GM12878 (cell line): ENCODE data around the gene PDE11A. TPM values are rescaled to one million over a fixed set of nuclear protein-coding genes. Genes with fewer than 3 reads are reported as not detected.

Source experiments
- ATAC-seq: fragments of 200-7000 bp; cut with Tn5 transposase; 3 replicates; pipeline ENCODE4 v1.9.1; 2020; ENCODE audit warnings: mild to moderate bottlenecking, moderate library complexity
- BruUV-seq: library from RNA; stranded (reverse); fragments of 400-500 nt; replicated peaks from 2 replicates; lab custom pipeline; 2021; lab: Mats Ljungman, UMichigan
- CTCF ChIA-PET: fragments of 300-600 bp; sonication (Branson Sonifier 250); formaldehyde crosslinking; extraction: SDS; loops from one replicate; lab custom pipeline; 2021; ENCODE audit warnings: inconsistent platforms; lab: Yijun Ruan, JAX
- POLR2A ChIA-PET: fragments of 350-600 bp; formaldehyde crosslinking; extraction: SDS; loops from one replicate; lab custom pipeline; 2021; ENCODE audit warnings: inconsistent platforms; lab: Charles Lee
- RAD21 ChIA-PET: fragments of 300-600 bp; sonication (Branson Sonifier 250); formaldehyde crosslinking; loops from one replicate; lab custom pipeline; 2023; ENCODE audit warnings: antibody characterized with exemption; ENCODE audit not compliant: unreplicated experiment; lab: Charles Lee
- SMC1A ChIA-PET: fragments of 300-600 bp; sonication (Branson Sonifier 250); formaldehyde crosslinking; loops from one replicate; lab custom pipeline; 2023; ENCODE audit not compliant: unreplicated experiment, uncharacterized antibody; lab: Charles Lee
- DNase-seq: peaks from one replicate; pipeline ENCODE4 v3.0.0-alpha.2; 2011; ENCODE audit warnings: low read depth, low spot score
- FAIRE-seq: peaks from 3 replicates; lab custom pipeline; 2011; peaks lifted over from hg19 to GRCh38; lab: Jason Lieb, UNC
- H2AFZ ChIP-seq: 2 replicates; pipeline ENCODE4 v1.6.0; 2011; ENCODE audit warnings: low read depth, low read length, control low read depth; ENCODE audit not compliant: control insufficient read depth
- H3K27ac ChIP-seq: 2 replicates; pipeline ENCODE4 v1.5.1; 2011; ENCODE audit warnings: control low read depth; ENCODE audit not compliant: control insufficient read depth, insufficient read depth
- H3K27me3 ChIP-seq, 2 experiments: replicated peaks in 1 of 2; 2 replicates each; pipeline versions ENCODE4 v1.6.0 to v1.6.1; 2011; ENCODE audit warnings: low read length in 1 of 2; ENCODE audit not compliant: control insufficient read depth in 2 of 2, insufficient read depth in 2 of 2
- H3K36me3 ChIP-seq, 2 experiments: 2 replicates each; pipeline ENCODE4 v1.5.1; 2011; ENCODE audit warnings: low read length in 1 of 2; ENCODE audit not compliant: control insufficient read depth in 2 of 2, insufficient read depth in 2 of 2
- H3K4me1 ChIP-seq: 2 replicates; pipeline ENCODE4 v1.6.1; 2011; ENCODE audit warnings: mild to moderate bottlenecking, low read length, moderate library complexity, mixed read lengths; ENCODE audit not compliant: control insufficient read depth, insufficient read depth
- H3K4me2 ChIP-seq: 2 replicates; pipeline ENCODE4 v1.6.0; 2011; ENCODE audit warnings: control low read depth; ENCODE audit not compliant: control insufficient read depth, insufficient read depth
- H3K4me3 ChIP-seq: fragments of 200-600 bp; sonication (generic); 2 replicates; pipeline ENCODE4 v1.5.1; 2016
- H3K79me2 ChIP-seq: 2 replicates; pipeline ENCODE4 v1.6.0; 2011; ENCODE audit warnings: low read length; ENCODE audit not compliant: control insufficient read depth, insufficient read depth
- H3K9ac ChIP-seq: 2 replicates; pipeline ENCODE4 v1.8.0; 2011; ENCODE audit warnings: low read length, control low read depth, mixed read lengths; ENCODE audit not compliant: control insufficient read depth, insufficient read depth
- H3K9me3 ChIP-seq: replicated peaks from 3 replicates; pipeline ENCODE4 v1.5.1; 2011; ENCODE audit warnings: mild to moderate bottlenecking, low read length; ENCODE audit not compliant: control insufficient read depth, insufficient read depth
- H4K20me1 ChIP-seq: 2 replicates; pipeline ENCODE4 v1.6.0; 2011; ENCODE audit not compliant: control insufficient read depth, insufficient read depth
- BHLHE40 ChIP-seq, 2 experiments: fragments of 450-650 bp in 1 of 2; IDR thresholded peaks; 2 replicates each; pipeline ENCODE4 v1.6.1; 2011 to 2017; ENCODE audit warnings: low read depth in 2 of 2, borderline replicate concordance in 1 of 2, improper control_type of control experiment in 1 of 2, low read length in 1 of 2, mild to moderate bottlenecking in 1 of 2
- ESRRA ChIP-seq: IDR thresholded peaks from 2 replicates; pipeline ENCODE4 v1.6.1; 2012; ENCODE audit warnings: mild to moderate bottlenecking, low read length, improper control_type of control experiment
- MEF2B ChIP-seq: fragments of 450-650 bp; IDR thresholded peaks from 2 replicates; pipeline ENCODE4 v1.6.1; 2018; ENCODE audit warnings: mild to moderate bottlenecking, moderate library complexity; ENCODE audit not compliant: partially characterized antibody, poor library complexity, severe bottlenecking
- NFXL1 ChIP-seq: fragments of 450-650 bp; IDR thresholded peaks from 2 replicates; pipeline ENCODE4 v1.6.1; 2017; ENCODE audit warnings: antibody characterized with exemption, mild to moderate bottlenecking, borderline replicate concordance
- RELA ChIP-seq: fragments of 450-650 bp; IDR thresholded peaks from 2 replicates; pipeline ENCODE4 v1.8.0; 2014; ENCODE audit warnings: borderline replicate concordance; ENCODE audit not compliant: partially characterized antibody
- SMAD1 ChIP-seq: fragments of 450-650 bp; IDR thresholded peaks from 2 replicates; pipeline ENCODE4 v1.6.1; 2018; ENCODE audit warnings: mild to moderate bottlenecking, low read depth; ENCODE audit not compliant: partially characterized antibody
- TBL1XR1 ChIP-seq: IDR thresholded peaks from 2 replicates; pipeline ENCODE4 v1.6.1; 2012; ENCODE audit warnings: low read depth, low read length, improper control_type of control experiment
- WGBS: methylation state at CpG from one replicate; pipeline ENCODE4 v1.1.6; 2016; ENCODE audit warnings: low lambda C conversion rate; ENCODE audit not compliant: insufficient replicate concordance, insufficient coverage; ENCODE audit errors: missing lambda C conversion rate; 5-methylcytosine and 5-hydroxymethylcytosine counted together
- in situ Hi-C: fragments of 300-500 bp; cut with MboI; formaldehyde crosslinking; loops from 9 replicates; pipeline ENCODE4 v1.14.3; 2018; ENCODE audit warnings: mixed read lengths
- intact Hi-C: fragments of 100-400 bp; cut with micrococcal nuclease; formaldehyde crosslinking; loops from one replicate; pipeline ENCODE4 v1.14.2; 2022; ENCODE audit not compliant: unreplicated experiment
- polyA plus RNA-seq, 11 experiments: library from polyadenylated mRNA; depleted of rRNA in 4 of 11; unstranded in 6 of 11; stranded (reverse) in 5 of 11; fragments of >200 nt; fragmentation: Nextera tagmentation in 4 of 11; fragmentation: Illumina TruSeq in 1 of 11; extraction: Ambion mirVana in 4 of 11; extraction: Trizol in 1 of 11; gene quantifications; 1 replicate in 1 of 11; 2 replicates in 10 of 11; pipeline versions ENCODE4 v1.2.1 to v1.2.3, GENCODE V29; 2011 to 2016; ENCODE audit warnings: inconsistent platforms in 2 of 11, missing spikeins in 2 of 11, low read depth in 1 of 11
- total RNA-seq, 4 experiments: library from RNA; depleted of rRNA in 3 of 4; stranded (reverse); fragments of >200 nt in 3 of 4; fragmentation: Illumina TruSeq in 1 of 4; extraction: Trizol in 1 of 4; gene quantifications; 2 replicates each; pipeline versions ENCODE4 v1.2.1 to v1.2.3, GENCODE V29; 2013 to 2021
- TF ChIP-seq, protein P1 (sequence below): fragments of 450-650 bp; IDR thresholded peaks from 2 replicates; pipeline ENCODE4 v1.6.1; 2016; ENCODE audit warnings: mild to moderate bottlenecking, moderate library complexity, borderline replicate concordance
- TF ChIP-seq, protein P2 (sequence below): IDR thresholded peaks from 2 replicates; pipeline ENCODE4 v1.6.1; 2011; ENCODE audit warnings: borderline replicate concordance, low read depth, mild to moderate bottlenecking, moderate library complexity, low read length; ENCODE audit not compliant: insufficient read depth, poor library complexity, severe bottlenecking
- TF ChIP-seq, protein P3 (sequence below): fragments of 450-650 bp; IDR thresholded peaks from 2 replicates; pipeline ENCODE4 v1.6.1; 2017; ENCODE audit warnings: antibody characterized with exemption, mild to moderate bottlenecking, moderate library complexity
- TF ChIP-seq, protein P4 (sequence below): fragments of 450-650 bp; IDR thresholded peaks from 2 replicates; pipeline ENCODE4 v1.6.1; 2017; ENCODE audit warnings: mild to moderate bottlenecking, low read depth, inconsistent platforms; ENCODE audit not compliant: poor library complexity, severe bottlenecking

Gene PDE11A
- total and polyA plus RNA-seq, 10 of the 15 experiments (the other 5 are each of a cell fraction or from before 2014, with no cell fraction given) = 0.01 to 0.17 (median 0.06) TPM; not detected in 5

DNA sequence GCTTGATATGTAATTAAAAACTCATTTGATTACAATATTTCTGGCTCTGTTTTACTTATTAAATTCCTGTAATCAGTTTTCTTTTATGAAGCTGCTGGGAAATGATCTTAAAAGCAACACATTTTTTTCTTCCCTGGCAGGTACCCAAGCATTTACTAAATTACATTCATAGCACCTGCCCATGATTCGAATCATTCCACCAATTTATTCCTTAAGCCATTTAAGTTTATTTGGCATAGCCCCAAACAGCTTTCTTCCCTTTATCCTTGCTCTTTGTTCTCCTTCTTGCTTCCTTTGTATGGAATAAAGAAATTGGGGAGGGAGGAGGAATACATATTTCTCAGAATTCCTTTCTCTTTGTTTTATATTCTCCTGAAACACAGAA is 438.7 kb downstream of the PDE11A start:
- DNase-seq (no peak), ATAC-seq (no peak), FAIRE-seq (no peak)
- Histone ChIP-seq H2AFZ (peak overlapping the region; percentile 97), H3K27me3 (no peaks in the 10 kb centered on the region), H3K27ac (peak overlapping the region; percentile 81), H3K9ac (peak overlapping the region; percentile 74; the same call in 1 of the 2 replicates), H3K36me3 (no peaks in the 10 kb centered on the region), H3K9me3 (no peaks in the 10 kb centered on the region), H3K4me1 (peaks cover 31% of the 10 kb centered on the region), H3K4me3 (peak overlapping the region; percentile 68), H3K4me2 (peak overlapping the region; percentile 81), H3K79me2 (no peaks in the 10 kb centered on the region), H4K20me1 (no peaks in the 10 kb centered on the region)
- intact Hi-C loops = no loop called here
- ChIA-PET SMC1A (interaction anchor here (1.0 to 1.8 kb wide), 5 partner anchors 30 to 469 kb away, joined by 3 to 4 read pairs (median 3); no protein-coding TSS in a partner anchor), RAD21 (interaction anchor here (0.5 kb wide), 1 partner anchor 241 kb away, joined by 3 read pairs; no protein-coding TSS in a partner anchor), POLR2A (interaction anchor here (0.7 to 1.0 kb wide), 4 partner anchors 16 to 1416 kb away, joined by 3 to 9 read pairs (median 3); a partner anchor contains a TSS), CTCF (interaction anchor here (0.9 to 2.0 kb wide), 4 partner anchors 9 to 469 kb away, joined by 3 to 8 read pairs (median 4); no protein-coding TSS in a partner anchor)
- no peak for TF ChIP-seq SMAD1
- no peak for TF ChIP-seq MEF2B
- TF ChIP-seq, protein P1, sequence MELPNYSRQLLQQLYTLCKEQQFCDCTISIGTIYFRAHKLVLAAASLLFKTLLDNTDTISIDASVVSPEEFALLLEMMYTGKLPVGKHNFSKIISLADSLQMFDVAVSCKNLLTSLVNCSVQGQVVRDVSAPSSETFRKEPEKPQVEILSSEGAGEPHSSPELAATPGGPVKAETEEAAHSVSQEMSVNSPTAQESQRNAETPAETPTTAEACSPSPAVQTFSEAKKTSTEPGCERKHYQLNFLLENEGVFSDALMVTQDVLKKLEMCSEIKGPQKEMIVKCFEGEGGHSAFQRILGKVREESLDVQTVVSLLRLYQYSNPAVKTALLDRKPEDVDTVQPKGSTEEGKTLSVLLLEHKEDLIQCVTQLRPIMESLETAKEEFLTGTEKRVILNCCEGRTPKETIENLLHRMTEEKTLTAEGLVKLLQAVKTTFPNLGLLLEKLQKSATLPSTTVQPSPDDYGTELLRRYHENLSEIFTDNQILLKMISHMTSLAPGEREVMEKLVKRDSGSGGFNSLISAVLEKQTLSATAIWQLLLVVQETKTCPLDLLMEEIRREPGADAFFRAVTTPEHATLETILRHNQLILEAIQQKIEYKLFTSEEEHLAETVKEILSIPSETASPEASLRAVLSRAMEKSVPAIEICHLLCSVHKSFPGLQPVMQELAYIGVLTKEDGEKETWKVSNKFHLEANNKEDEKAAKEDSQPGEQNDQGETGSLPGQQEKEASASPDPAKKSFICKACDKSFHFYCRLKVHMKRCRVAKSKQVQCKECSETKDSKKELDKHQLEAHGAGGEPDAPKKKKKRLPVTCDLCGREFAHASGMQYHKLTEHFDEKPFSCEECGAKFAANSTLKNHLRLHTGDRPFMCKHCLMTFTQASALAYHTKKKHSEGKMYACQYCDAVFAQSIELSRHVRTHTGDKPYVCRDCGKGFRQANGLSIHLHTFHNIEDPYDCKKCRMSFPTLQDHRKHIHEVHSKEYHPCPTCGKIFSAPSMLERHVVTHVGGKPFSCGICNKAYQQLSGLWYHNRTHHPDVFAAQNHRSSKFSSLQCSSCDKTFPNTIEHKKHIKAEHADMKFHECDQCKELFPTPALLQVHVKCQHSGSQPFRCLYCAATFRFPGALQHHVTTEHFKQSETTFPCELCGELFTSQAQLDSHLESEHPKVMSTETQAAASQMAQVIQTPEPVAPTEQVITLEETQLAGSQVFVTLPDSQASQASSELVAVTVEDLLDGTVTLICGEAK = 0 out of 2 replicates have a peak, but pooled peaks have one; percentile 11
- no peak for TF ChIP-seq NFXL1
- TF ChIP-seq, protein P2, sequence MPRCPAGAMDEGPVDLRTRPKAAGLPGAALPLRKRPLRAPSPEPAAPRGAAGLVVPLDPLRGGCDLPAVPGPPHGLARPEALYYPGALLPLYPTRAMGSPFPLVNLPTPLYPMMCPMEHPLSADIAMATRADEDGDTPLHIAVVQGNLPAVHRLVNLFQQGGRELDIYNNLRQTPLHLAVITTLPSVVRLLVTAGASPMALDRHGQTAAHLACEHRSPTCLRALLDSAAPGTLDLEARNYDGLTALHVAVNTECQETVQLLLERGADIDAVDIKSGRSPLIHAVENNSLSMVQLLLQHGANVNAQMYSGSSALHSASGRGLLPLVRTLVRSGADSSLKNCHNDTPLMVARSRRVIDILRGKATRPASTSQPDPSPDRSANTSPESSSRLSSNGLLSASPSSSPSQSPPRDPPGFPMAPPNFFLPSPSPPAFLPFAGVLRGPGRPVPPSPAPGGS = no peak
- TF ChIP-seq, protein P3, sequence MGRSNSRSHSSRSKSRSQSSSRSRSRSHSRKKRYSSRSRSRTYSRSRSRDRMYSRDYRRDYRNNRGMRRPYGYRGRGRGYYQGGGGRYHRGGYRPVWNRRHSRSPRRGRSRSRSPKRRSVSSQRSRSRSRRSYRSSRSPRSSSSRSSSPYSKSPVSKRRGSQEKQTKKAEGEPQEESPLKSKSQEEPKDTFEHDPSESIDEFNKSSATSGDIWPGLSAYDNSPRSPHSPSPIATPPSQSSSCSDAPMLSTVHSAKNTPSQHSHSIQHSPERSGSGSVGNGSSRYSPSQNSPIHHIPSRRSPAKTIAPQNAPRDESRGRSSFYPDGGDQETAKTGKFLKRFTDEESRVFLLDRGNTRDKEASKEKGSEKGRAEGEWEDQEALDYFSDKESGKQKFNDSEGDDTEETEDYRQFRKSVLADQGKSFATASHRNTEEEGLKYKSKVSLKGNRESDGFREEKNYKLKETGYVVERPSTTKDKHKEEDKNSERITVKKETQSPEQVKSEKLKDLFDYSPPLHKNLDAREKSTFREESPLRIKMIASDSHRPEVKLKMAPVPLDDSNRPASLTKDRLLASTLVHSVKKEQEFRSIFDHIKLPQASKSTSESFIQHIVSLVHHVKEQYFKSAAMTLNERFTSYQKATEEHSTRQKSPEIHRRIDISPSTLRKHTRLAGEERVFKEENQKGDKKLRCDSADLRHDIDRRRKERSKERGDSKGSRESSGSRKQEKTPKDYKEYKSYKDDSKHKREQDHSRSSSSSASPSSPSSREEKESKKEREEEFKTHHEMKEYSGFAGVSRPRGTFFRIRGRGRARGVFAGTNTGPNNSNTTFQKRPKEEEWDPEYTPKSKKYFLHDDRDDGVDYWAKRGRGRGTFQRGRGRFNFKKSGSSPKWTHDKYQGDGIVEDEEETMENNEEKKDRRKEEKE = no peak
- TF ChIP-seq ESRRA = no peak
- TF ChIP-seq BHLHE40 (IDR thresholded peaks at IDR 0.05; ENCODE audit: borderline replicate concordance in 1 of 2, low read depth in 2 of 2, low read length in 1 of 2) = no peak
- TF ChIP-seq, protein P4, sequence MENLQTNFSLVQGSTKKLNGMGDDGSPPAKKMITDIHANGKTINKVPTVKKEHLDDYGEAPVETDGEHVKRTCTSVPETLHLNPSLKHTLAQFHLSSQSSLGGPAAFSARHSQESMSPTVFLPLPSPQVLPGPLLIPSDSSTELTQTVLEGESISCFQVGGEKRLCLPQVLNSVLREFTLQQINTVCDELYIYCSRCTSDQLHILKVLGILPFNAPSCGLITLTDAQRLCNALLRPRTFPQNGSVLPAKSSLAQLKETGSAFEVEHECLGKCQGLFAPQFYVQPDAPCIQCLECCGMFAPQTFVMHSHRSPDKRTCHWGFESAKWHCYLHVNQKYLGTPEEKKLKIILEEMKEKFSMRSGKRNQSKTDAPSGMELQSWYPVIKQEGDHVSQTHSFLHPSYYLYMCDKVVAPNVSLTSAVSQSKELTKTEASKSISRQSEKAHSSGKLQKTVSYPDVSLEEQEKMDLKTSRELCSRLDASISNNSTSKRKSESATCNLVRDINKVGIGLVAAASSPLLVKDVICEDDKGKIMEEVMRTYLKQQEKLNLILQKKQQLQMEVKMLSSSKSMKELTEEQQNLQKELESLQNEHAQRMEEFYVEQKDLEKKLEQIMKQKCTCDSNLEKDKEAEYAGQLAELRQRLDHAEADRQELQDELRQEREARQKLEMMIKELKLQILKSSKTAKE = no peak
- no peak for TF ChIP-seq RELA
- TF ChIP-seq TBL1XR1 = 0 out of 2 replicates have a peak, but pooled peaks have one; percentile 21
- in situ Hi-C loops = no loop called here
- 0% methylated on average over 1 of the region's 1 CpG for WGBS
- BruUV-seq = TSS peak; percentile 71
